ENCODE measurements around the gene TNIK.

TNIK gene

DNA sequence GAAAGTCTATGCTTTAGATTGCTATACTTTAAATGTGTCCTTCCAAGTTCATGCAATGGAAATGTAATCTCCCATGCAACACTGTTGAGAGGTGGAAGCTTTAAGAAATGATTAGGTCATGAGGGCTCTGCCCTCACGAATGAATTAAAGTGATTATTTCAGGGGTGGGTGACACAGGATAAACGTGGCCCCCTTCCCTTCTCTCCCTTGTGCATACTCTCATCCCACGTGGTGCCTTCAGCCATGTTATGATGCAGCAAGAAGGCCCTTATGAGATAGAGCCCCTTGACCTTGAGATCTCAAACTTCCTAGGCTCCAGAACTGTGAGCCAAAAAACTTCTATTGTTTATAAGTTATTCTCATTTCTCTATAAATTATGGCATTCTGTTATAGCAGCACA lies 183.3 kb downstream of the TNIK start:
- DNase-seq = no peak

DNA sequence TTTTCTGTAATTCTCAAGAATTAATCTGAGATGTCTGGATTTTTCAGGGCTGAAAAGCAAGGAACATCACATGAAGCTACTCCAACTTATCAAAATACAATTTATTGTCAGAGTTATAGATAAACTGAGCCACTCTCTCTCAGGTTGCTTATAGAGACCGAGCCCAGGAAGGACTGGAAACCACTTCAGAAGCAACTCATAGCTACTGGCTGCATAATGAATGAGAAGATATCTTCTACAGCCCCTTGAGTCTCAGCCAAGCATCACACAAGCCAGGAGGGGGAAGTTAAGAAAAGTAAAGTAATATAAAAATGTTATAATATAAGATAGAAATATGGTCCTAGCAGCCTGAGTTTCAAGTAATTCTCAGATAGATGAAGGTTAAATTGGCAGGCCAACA lies 186.0 kb downstream of the TNIK start:
- no peak for DNase-seq

DNA sequence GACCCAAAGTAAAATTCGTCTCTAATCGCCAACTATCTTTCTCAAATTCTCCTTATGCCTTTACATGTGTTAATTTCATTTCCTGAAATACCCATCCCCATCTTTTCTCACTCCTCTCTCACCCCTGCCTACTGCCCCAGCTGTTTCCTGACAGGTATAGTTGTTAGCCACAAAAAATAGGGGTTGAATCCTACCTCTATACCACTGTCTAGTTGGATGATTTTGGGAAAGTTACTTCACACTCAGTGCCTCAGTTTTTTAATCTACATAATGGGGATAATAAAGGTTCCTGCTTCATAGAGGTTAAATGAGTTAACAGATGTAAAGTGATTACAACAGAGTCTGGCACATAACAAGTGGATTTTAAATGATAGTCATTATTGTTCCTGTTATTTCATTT lies 189.7 kb downstream of the TNIK start:
- no peak for DNase-seq

DNA sequence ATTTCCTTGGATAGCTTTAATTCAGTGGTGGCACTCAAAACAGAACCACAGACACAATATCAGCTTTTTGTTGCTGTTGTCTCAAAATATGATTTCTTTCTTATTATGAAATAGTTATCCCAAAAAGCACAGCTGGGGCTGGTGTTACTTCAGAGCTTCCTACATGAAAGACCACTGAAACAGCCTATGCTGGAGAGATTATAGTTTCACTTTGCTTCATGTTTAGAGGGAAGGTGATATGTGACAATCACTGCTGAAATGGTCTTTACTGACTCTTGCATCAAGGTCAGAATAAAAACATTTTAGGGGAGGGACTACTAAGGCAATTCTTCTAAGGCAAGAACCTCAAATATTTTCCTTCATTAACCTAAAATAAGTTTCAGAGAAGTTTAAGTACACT lies 190.7 kb downstream of the TNIK start:
- peak; percentile 47 for DNase-seq

DNA sequence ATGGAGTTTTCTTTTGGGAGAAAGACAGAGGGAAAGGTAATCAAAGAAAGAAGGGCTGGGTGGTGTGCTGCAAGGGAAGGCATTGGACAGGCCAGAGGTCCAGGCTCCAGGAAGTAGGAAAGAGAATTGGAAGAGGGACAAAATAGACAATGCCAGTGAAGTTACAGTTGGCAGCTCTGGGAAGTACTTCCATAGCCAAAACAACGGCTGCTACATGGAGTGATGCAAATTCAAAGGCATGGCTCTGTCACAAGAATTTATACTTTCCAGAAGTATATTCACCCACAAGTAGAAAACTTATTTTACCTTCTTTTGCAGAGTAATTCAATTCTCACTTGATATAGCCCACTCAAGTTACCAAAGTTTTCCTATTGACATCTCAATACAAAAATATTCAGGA lies 191.5 kb downstream of the TNIK start:
- DNase-seq = no peak

DNA sequence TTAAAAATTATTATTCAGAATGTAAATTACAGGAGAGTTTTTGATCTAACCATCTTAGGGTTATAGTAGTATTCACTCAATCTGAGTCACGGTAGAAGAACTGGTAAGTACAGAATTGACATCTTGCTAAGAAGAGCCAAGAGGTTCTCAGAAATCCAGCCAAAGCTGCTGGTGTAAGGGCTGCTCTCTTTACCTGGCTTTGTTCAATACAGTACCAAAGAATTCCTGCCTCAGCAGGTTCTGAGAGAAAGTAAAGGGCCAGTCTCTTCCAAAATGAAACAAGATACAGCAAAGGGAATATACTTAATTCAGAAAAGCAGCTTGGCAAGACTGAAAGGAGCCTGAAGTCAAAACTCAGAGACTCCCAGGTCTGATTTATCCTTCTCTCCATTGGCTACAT lies 193.1 kb downstream of the TNIK start:
- DNase-seq = no peak

DNA sequence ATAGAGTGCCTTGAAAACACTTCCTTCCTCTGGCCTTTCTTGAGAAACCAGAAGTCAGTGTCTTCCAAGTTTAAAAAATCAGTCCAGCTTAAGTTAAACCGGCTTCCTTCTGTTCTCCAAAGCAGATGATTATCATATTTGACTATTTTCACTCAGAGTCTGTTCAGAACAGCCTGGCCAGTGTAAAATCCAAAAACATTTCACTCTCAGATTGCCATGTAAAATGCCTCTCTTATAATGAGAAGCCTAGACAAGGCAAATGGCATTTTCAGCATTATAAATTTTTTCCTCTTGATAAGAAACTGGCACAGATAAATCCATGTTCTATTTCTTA lies 193.5 kb downstream of the TNIK start:
- DNase-seq = no peak

DNA sequence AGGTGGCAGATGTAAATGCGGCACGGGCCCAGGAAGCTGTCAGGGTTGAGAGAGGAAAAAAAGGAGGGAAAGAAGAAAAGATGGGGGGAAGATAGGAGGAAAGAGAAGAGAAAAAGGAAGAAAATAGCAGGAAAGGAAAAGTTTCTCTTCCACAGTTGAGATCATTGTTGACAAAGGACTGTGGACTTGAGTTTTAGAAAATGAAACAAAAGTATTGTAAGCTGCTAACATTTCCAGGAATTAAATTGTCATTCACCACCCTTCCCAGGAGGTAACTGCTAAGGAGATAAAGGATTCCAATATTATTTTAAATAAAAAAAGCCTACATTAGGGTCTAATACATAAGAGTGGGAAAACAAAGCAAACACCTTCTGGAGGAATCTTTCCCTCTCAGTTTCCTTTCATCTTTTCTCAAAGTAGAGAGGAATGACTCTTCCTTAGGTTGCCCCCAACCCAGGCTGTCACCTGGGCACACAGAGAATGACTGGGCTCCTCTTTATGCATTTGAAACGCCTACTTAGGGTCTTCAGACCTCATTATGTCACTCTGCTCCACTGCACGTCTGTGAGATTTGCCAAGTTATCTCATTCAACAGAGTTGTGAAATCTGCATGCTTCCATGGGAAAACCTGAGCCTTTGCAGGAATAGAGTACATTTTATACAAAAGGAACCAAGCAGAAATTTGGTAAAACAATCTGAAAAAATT lies 194.0 kb downstream of the TNIK start:
- DNase-seq = no peak

DNA sequence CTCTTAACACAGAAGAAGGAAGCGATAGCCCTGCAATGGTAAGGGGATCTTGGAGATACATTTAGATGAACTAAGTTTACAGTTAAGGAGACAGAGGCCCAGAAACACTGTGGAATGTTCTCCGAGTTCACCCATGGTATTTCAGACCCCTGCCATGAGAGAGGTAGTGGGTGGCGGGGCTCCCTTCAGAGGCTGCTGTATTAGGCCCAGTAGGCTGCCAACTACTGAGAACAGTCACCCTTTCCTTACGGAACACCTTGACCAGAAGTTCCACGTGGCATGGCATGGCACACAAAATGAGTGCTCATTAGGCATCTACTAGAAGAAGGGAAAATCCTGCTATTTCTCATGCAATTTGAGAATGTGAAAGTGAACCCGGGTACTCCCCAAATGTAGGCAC lies 195.4 kb downstream of the TNIK start:
- DNase-seq = no peak

DNA sequence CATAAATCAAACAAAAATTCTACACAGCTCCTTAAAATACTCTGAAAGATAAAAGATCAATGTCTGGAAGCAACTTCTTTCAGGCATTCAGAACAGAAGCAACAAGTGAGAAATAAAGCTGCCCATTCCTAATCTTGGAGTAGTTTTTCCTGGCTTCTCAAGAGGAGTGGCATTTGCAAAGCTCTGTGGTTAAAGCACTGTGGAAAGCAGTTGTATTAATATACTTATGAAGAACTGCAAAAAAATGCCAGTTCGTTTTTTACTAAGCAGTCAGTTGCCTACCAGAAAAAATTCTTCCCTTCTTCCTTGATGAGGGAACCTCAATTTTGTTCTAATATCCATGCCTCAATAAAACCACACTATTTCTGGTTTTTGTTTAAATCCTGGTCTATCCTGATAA lies 197.8 kb downstream of the TNIK start:
- no peak for DNase-seq

DNA sequence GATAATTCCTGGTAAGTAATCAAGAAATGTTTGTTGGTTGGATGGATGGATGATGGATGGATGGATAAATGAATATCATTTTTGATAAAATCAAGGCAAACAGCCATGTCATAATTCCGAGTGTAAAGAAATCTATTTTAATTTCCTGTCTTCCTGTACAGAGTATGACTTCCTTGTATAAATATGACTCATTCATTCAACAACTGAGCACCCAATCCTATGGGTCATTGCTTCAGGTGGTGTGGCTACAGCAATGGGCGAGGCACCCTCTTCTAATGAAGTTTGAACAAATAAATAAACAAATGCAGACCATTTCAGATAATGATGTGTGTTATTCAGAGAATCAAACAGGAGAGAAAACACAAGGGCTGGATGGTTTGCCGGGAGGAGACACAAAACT lies 198.7 kb downstream of the TNIK start:
- DNase-seq = peak; percentile 39

DNA sequence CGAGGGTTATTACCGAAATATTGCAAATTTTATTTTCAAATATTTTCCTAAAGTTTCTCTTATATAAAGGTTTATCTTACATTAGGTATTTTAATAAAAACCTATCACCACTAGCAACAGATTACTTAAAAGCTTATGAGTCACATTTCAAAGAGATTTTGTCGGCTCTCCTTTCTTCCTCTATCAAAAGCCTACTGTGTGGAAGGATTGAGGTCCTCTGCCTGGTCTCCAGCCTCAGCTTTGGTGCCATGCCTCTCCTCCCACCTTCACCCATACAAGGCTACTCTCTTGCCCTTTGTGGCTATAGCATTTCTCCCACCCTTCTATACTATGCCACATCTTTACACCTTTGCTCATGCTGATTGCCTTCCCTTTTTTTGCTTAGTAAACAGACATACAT lies 199.3 kb downstream of the TNIK start:
- DNase-seq = no peak

DNA sequence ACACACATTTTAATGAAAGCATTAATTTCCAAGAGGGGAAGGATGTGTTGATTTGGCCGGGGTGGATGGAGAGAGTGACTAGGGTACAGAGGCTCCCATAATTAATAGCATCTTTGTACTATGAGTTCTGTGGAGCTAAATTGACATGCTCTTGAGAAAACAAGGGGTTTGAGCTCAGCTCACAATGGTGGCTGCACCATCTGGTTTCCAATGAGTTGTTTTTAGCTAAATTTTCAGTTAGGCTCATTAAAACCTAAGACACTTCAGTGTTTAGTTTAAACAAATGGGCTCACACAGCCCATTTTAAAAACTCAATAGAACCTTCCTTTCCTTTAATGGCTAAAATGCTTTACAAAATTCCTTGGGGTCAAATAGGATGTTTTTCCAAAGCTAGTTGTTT lies 199.7 kb downstream of the TNIK start:
- no peak for DNase-seq

DNA sequence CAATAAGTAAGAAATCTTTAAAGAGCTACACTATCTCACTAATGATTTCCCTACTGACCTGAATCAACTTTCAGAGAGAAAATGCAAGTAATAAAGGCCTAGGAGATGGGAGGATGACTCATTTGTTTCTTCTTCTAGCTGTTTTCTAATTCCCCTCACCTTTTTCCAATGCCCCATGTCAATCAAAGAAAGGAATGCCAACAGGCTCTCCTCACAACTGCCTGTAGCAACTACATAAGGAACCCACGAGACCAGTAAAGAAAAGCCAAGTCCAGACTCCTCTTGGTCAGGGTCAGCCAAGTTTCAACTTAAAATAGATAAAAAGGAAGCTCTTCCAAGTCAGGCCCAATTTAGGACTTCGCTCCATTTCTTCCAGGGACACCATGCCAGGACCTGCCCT lies 201.9 kb downstream of the TNIK start:
- DNase-seq = no peak

DNA sequence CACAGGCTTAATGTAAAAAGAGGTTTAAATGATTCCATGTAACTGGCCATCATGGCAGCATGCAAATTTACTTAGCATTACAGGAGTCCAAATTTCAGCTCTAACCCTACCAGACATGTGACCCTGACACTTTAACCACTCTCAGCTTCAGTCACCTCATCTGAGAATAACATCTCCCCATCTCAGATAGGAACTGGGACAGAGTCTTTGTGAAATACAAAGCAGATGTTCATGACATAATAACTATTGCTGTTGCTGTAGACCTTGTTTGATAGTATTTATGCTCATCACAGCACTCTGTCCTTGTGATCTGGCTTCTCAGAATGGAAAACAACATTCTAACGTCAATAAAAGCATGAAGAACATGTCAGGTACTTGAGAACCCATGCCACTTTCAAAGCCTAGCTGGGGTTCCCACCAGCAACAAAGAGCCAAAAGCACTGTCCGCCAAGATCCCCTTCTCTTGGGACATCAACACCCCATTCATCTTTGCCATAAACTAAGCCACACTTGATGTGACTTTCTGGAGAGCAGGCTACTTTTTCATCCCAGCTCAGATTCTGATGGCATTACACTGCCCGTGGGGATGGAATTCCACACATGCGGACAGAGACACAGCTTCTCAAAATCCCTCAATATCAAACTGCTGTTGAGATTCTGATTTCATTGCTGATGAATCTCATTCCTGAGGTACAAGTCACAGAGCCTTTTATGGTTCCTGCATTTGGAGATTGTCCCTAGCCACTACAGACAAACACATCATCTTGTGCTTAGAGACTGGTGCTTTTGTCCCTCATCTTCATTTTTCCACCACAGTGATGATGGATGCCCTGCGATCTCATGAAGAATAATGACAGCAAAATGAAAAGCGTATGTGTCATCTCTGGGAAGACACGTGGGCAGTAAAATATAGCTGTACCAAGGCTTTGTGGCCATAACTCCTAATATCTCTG lies 202.7 kb downstream of the TNIK start:
- DNase-seq = no peak

DNA sequence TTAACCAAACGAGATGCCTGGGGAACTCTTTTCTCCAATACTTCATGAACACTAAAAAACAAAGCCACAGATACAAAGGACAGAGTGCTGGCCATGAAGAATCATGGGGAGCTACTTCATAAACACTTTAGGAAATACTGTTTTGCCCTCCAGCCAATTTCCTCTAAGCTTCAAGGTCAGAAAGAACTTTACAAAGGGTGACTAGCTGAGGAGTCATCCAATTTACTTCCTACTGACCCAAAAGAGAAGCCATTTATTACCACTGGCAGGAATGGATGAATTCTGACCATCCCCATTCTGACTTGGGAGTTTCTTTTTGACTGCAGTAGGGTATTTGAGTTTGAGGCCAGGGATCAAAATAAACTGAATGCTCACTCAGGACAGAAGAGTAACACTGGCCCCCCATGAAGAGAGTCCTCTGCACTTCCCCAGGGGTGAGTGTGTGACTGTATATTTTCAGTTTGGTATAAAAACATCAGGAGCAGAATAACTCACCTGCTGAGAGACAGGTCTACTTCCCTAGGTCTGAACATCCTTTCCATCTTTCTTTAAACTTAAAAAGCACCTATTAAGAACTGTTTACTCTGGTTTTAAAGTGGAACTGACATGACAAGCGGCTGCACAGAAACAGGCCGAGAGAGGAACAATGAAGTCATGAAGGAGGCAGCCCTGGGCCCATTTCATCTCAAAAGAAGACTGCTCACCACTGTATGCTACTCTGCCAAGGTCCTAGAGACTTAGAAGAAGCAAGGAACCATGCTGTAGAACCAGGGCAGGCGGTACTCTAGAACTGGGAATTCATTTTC lies 203.6 kb downstream of the TNIK start:
- no peak for DNase-seq

DNA sequence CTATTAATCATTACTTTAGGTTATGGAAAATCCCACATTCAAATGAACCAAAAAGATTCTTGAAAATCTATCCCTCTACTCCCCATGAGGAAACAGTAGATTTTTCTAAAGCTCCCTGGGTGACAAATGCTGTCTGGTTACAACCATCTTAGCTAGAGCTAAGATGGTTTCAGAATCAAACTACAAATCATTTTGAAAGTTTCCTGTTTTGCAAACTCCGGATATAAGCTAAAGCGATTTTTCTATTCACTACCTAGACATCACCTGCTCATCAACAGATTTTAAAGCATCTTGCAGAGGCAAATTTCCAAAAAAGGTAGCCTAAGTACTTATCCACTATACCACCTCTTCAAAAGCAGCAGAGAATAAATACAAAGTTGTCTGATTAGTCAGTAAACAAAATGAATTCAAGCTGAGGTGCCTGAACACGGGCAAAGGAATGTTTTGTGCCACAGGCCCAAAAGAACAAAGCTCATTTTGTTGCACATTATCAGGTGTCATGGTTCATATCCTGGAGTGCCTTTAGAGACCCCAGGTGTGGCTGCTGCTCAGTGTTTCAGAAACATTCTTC lies 204.9 kb downstream of the TNIK start:
- no peak for DNase-seq

DNA sequence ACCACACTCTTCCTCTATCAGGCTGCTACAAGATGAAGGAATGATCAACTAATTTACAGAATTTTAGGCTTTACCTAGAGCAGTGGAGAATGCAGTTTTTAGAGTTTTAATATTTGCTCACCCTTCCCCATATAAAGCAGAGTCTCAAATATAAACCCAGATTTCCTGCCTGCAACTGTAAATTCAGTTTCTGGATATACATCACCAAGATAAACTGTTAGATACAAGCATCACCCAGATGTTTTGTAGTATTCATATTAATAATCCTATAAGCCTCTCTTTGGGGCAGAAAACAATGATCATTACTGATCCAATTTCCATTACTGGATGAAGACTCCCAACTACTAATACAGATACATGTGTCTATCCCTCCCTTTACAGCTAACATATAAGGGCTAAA lies 205.9 kb downstream of the TNIK start:
- DNase-seq = no peak

DNA sequence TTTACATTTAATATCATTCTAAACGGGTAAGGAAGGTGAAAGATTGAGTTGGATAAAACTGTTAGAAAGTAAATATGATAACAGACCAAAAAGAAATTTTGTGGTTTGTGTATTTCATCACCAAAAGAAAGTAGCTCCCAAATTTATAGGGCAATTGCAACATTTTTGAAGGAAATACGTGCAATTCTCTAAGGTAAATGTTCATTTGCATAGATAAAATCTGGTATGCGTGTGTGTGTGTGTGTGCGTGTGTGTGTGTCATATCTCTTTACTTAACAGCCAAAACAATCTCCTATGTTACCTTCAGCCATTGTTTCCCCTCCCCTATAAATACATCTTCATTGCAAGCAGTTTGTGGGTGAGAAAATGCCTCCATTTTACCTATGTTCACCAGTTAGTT lies 208.4 kb downstream of the TNIK start:
- DNase-seq = no peak

DNA sequence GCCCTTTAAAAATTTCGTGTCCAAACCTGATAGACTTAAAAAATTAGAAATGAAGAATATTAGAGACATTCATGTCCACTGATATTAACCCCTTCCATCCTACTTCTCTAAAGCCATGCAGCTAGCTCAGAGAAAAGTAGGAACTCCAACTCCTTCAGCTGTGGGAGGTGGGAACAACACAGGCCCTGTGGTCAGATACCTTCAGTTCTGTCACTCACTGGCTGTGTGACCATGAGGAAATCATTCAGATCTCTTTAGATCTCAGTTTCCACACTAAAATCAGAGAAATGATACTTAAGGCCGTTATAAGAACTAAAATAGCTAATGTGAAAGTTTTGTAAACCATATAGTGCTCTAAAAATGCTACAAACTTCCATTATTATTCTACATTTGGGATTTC lies 209.8 kb downstream of the TNIK start:
- peak; percentile 59 for DNase-seq

DNA sequence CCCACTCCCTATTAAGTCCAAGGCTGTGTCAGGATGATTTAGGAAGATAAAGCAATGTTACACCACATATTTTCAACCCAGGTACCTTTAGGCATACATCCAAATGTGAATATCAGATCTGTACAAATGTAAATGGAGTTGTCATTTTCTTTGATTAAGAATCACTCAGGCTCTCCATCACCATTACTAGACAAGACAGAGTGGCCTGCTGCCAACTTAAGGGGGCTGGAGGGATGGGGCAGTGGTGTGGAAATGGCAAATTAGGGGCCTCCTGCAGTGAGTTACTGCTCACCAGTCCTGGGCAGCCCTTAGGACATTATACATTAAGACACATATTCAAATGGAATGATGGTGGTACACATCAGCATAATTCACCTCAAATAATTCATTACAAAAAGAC lies 211.0 kb downstream of the TNIK start:
- DNase-seq = no peak

DNA sequence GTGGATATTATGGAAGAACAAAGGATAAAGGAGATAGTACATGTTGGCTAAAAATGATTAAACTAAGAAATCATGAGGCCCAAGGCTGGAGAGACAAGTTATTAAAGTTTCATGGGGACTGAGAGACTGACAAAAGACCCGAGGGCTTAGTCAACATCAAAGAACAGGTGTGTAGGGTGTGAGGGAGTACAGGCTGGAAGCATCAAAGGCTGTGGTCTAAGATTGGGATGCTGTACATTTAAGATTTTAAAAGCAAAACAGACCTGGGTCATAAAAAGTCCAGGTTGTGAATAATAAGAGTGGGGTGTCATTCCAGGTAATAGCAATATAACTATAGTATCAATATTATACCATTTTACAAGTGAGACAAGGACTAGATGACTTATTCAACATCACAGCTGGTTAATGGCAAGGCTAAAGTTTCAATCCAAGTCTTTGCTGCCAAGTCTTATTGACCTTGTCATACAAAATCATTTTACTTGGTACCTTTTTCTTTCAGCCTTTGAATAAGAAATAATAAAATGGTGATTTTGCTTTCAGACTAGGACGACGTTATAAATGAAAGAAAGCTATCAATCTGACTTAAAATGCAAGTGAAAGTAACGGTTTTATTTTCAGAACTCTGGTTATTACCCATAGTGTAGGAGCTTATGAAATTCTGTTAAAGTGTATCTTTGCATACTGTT lies 211.6 kb downstream of the TNIK start:
- peak; percentile 24 for DNase-seq

Data from inflammatory macrophage treated with lipopolysaccharide for 4 hours (primary cell).